CD14-positive monocyte (primary cell): Measurements from ENCODE around the gene TBC1D22A. TPM values are rescaled to one million over a fixed set of nuclear protein-coding genes. Genes with fewer than 3 reads are reported as not detected.

Source experiments
- DNase-seq, 3 donors: peaks; one replicate each; pipeline ENCODE4 v3.0.0-alpha.2; 2011 to 2022
- H2AFZ ChIP-seq: 2 replicates; pipeline ENCODE4 v1.6.0; 2012; ENCODE audit warnings: mild to moderate bottlenecking, low read depth, low read length, inconsistent platforms; ENCODE audit not compliant: insufficient read depth, poor library complexity, severe bottlenecking
- H3K27ac ChIP-seq, 2 donors: 1 replicate in 1 of 2; 2 replicates in 1 of 2; pipeline ENCODE4 v1.5.1; 2012 to 2013; ENCODE audit warnings: low read length in 2 of 2, control low read depth in 1 of 2, inconsistent platforms in 1 of 2, low read depth in 1 of 2, mild to moderate bottlenecking in 1 of 2
- H3K27me3 ChIP-seq, 2 donors: one replicate each; pipeline versions ENCODE4 v1.6.0 to v1.6.1; 2011 to 2013; ENCODE audit warnings: low read length in 2 of 2; ENCODE audit not compliant: control insufficient read depth in 2 of 2, insufficient read depth in 2 of 2
- H3K36me3 ChIP-seq, 2 donors: replicated peaks in 1 of 2; 1 replicate in 1 of 2; 2 replicates in 1 of 2; pipeline versions ENCODE4 v1.5.1 to v1.6.1; 2012 to 2013; ENCODE audit warnings: low read length in 2 of 2, control low read depth in 1 of 2, inconsistent platforms in 1 of 2, mild to moderate bottlenecking in 1 of 2; ENCODE audit not compliant: insufficient read depth in 2 of 2, control insufficient read depth in 1 of 2
- H3K4me1 ChIP-seq, 2 donors: 1 replicate in 1 of 2; 2 replicates in 1 of 2; pipeline versions ENCODE4 v1.5.1 to v1.6.1; 2012 to 2013; ENCODE audit warnings: low read length in 2 of 2, control low read depth in 1 of 2, inconsistent platforms in 1 of 2, mild to moderate bottlenecking in 1 of 2, moderate library complexity in 1 of 2; ENCODE audit not compliant: insufficient read depth in 2 of 2, control insufficient read depth in 1 of 2
- H3K4me2 ChIP-seq: replicated peaks from 2 replicates; pipeline ENCODE3; 2012; ENCODE audit warnings: low read length, moderate library complexity, mild to moderate bottlenecking; ENCODE audit not compliant: poor library complexity, severe bottlenecking; ENCODE audit errors: extremely low read depth
- H3K4me3 ChIP-seq, 3 experiments: fragments of 200-600 bp in 1 of 3; sonication (generic) in 1 of 3; replicated peaks in 1 of 3; 1 replicate in 2 of 3; 2 replicates in 1 of 3; pipeline ENCODE4 v1.5.1; 2011 to 2013; ENCODE audit warnings: low read length in 3 of 3, mild to moderate bottlenecking in 3 of 3, control low read depth in 2 of 3, low read depth in 2 of 3, inconsistent platforms in 1 of 3, moderate library complexity in 1 of 3
- H3K79me2 ChIP-seq: 2 replicates; pipeline ENCODE4 v1.6.0; 2012; ENCODE audit warnings: mild to moderate bottlenecking, control low read depth, inconsistent platforms, low read length, moderate library complexity; ENCODE audit not compliant: insufficient read depth
- H3K9ac ChIP-seq: 2 replicates; pipeline ENCODE4 v1.6.0; 2017; ENCODE audit warnings: low read length, mild to moderate bottlenecking; ENCODE audit not compliant: insufficient read depth, poor library complexity, severe bottlenecking
- H3K9me3 ChIP-seq, 2 donors: replicated peaks in 1 of 2; 1 replicate in 1 of 2; 2 replicates in 1 of 2; pipeline versions ENCODE4 v1.5.1 to v1.6.1; 2012 to 2013; ENCODE audit warnings: low read length in 2 of 2, control low read depth in 1 of 2; ENCODE audit not compliant: control insufficient read depth in 1 of 2, insufficient read depth in 1 of 2
- H4K20me1 ChIP-seq: 2 replicates; pipeline ENCODE4 v1.6.0; 2012; ENCODE audit warnings: mild to moderate bottlenecking, low read length, control low read depth, moderate library complexity; ENCODE audit not compliant: insufficient read depth
- H3K27ac Mint-ChIP-seq, 7 donors: one replicate each; pipeline ENCODE4 v1.8.0; 2020; ENCODE audit warnings: mild to moderate bottlenecking in 7 of 7, mixed read lengths in 7 of 7, moderate library complexity in 6 of 7, inconsistent platforms in 2 of 7
- H3K27me3 Mint-ChIP-seq, 3 donors: one replicate each; pipeline ENCODE4 v1.8.0; 2021 to 2022; ENCODE audit warnings: low read depth in 3 of 3, mild to moderate bottlenecking in 3 of 3, mixed read lengths in 3 of 3, moderate library complexity in 3 of 3, inconsistent platforms in 1 of 3
- H3K36me3 Mint-ChIP-seq, 2 donors: one replicate each; pipeline ENCODE4 v1.8.0; 2020; ENCODE audit warnings: mixed read lengths in 2 of 2, inconsistent platforms in 1 of 2, mild to moderate bottlenecking in 1 of 2
- H3K4me1 Mint-ChIP-seq: one replicate; pipeline ENCODE4 v1.8.0; 2020; ENCODE audit warnings: mild to moderate bottlenecking, mixed read lengths
- H3K4me3 Mint-ChIP-seq, 2 donors: one replicate each; pipeline ENCODE4 v1.8.0; 2020; ENCODE audit warnings: mild to moderate bottlenecking in 2 of 2, mixed read lengths in 2 of 2, moderate library complexity in 1 of 2
- H3K9me3 Mint-ChIP-seq, 7 donors: one replicate each; pipeline ENCODE4 v1.8.0; 2020 to 2022; ENCODE audit warnings: mixed read lengths in 7 of 7, mild to moderate bottlenecking in 6 of 7, moderate library complexity in 6 of 7, inconsistent platforms in 2 of 7
- WGBS: methylation state at CpG from one replicate; pipeline ENCODE4 v1.1.5; 2013; ENCODE audit warnings: missing lambda C conversion rate; ENCODE audit not compliant: insufficient coverage; 5-methylcytosine and 5-hydroxymethylcytosine counted together
- intact Hi-C, 2 donors: fragments of 100-400 bp; cut with micrococcal nuclease; formaldehyde crosslinking; loops; one replicate each; pipeline versions ENCODE4 v1.15.0 to v1.15.1; 2023
- polyA plus RNA-seq, 3 donors: library from polyadenylated mRNA; depleted of rRNA in 1 of 3; unstranded in 2 of 3; stranded (reverse) in 1 of 3; fragments of 300-500 nt in 2 of 3; fragments of >200 nt in 1 of 3; fragmentation: Illumina TruSeq in 2 of 3; gene quantifications; 1 replicate in 2 of 3; 2 replicates in 1 of 3; pipeline ENCODE4 v1.2.3, GENCODE V29; 2012 to 2021
- TF ChIP-seq, protein P1 (sequence below): fragments of 200-600 bp; IDR thresholded peaks from one replicate; pipeline ENCODE4 v1.8.0; 2022; ENCODE audit warnings: antibody characterized with exemption, mild to moderate bottlenecking

The TBC1D22A gene
- polyA plus RNA-seq, 3 donors = 25.9 to 36.2 (median 29.5) TPM

DNA sequence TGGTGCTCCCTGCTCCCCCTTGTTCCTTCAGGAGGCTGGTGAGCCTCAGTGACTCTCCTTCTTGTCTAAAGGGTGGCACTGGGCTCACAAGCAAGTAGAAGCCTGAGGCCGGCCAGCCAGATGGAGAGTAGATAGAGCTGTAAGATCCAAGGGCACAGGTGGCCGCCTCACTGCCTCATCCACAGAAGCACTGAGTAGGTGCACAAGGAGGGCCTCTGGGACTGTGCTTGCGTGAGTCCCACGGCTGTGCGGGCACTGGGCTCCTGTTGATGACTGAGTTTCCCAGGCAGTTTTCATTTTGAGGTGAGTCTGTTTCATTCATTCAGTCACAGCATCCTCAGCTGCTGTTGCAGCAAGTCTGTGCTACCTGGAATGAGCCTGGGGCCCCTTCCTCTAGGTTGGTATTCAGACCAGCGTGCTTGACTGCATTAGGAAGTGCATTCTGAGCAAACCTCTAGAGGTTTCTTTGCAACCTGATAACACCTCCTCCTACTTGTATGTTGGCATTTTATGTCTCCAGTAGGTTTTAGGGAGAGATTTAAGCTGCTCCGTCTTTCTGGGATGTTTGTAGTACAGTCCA lies 184.0 kb downstream of the TBC1D22A start:
- Histone ChIP-seq H3K79me2 (no peaks in the 10 kb centered on the region), H3K36me3 (peaks cover 23 to 51% of the 10 kb centered on the region in 2 donors), H3K9me3 (no peaks in the 10 kb centered on the region), H2AFZ (no peak overlapping the region), H3K4me2 (no peak overlapping the region), H3K27me3 (no peaks in the 10 kb centered on the region), H4K20me1 (peaks cover 61% of the 10 kb centered on the region), H3K4me3 (no peak overlapping the region), H3K4me1 (peaks cover 19 to 20% of the 10 kb centered on the region in 2 donors), H3K9ac (no peak overlapping the region), H3K27ac (no peak overlapping the region)
- no peak overlapping the region for H3K4me3 Mint-ChIP-seq
- peak overlapping the region in 2 of 7 donors; percentile 22 to 26 for H3K27ac Mint-ChIP-seq
- H3K4me1 Mint-ChIP-seq = peaks cover 22% of the 10 kb centered on the region
- TF ChIP-seq, protein P1, sequence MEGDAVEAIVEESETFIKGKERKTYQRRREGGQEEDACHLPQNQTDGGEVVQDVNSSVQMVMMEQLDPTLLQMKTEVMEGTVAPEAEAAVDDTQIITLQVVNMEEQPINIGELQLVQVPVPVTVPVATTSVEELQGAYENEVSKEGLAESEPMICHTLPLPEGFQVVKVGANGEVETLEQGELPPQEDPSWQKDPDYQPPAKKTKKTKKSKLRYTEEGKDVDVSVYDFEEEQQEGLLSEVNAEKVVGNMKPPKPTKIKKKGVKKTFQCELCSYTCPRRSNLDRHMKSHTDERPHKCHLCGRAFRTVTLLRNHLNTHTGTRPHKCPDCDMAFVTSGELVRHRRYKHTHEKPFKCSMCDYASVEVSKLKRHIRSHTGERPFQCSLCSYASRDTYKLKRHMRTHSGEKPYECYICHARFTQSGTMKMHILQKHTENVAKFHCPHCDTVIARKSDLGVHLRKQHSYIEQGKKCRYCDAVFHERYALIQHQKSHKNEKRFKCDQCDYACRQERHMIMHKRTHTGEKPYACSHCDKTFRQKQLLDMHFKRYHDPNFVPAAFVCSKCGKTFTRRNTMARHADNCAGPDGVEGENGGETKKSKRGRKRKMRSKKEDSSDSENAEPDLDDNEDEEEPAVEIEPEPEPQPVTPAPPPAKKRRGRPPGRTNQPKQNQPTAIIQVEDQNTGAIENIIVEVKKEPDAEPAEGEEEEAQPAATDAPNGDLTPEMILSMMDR = no peak
- no peaks in the 10 kb centered on the region for H3K27me3 Mint-ChIP-seq
- intact Hi-C loops = no loop called here
- 97% methylated on average over 5 of the region's 7 CpGs for WGBS
- peaks cover 49 to 51% of the 10 kb centered on the region in 2 donors for H3K36me3 Mint-ChIP-seq
- DNase-seq = no peak
- H3K9me3 Mint-ChIP-seq = no peaks in the 10 kb centered on the region

DNA sequence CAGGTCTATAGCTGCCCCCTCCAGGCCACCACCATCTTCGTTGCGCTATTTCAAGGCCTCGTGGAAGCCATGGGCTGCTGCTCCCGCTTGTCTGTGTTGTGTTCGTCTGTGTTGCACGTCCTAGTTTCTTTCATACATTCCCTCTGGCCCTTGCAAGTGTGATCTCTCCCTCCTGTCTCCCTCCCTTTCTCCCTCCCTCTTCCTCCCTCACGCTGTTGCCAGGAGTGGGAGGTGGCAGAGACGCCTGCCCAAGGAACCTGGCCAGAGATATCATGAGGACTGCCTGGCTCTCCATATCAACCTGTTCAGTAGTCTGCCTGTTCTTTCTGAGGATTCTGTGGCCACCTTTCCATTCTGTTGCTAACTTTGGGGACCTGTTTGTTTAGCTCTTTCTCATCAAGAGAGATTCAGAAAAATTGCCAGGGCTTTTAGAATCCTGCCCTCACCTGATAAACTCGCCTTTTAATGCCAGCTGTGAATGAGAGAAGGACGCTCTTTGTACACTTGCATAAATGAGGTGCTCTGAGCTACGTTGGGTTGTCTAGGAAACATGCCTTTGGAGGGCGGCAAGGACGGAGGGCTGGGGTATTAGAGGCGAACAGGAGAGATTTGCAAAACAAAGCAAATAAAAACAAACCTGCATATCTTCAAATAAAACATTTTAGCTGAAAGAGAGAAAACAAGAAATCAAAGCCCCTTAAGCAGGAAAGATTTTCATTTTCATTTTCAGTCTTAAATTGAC lies 185.2 kb downstream of the TBC1D22A start:
- Histone ChIP-seq H3K27ac (no peak overlapping the region), H3K9me3 (no peaks in the 10 kb centered on the region), H3K36me3 (peaks cover 28 to 61% of the 10 kb centered on the region in 2 donors), H3K27me3 (no peaks in the 10 kb centered on the region), H2AFZ (no peak overlapping the region), H3K79me2 (no peaks in the 10 kb centered on the region), H3K4me3 (no peak overlapping the region), H3K9ac (no peak overlapping the region), H3K4me2 (no peak overlapping the region), H4K20me1 (peaks cover 74% of the 10 kb centered on the region), H3K4me1 (peaks cover 10 to 11% of the 10 kb centered on the region in 2 donors)
- TF ChIP-seq, protein P1 = no peak
- Mint-ChIP-seq H3K4me3 (no peak overlapping the region), H3K36me3 (peaks cover 55 to 57% of the 10 kb centered on the region in 2 donors), H3K27ac (peak overlapping the region in 2 of 7 donors; percentile 20 to 71), H3K9me3 (no peaks in the 10 kb centered on the region), H3K27me3 (no peaks in the 10 kb centered on the region), H3K4me1 (peaks cover 14% of the 10 kb centered on the region)
- DNase-seq = no peak
- intact Hi-C loops = no loop called here
- 95% methylated on average over 4 of the region's 14 CpGs for WGBS
